H9 (cell line): ENCODE measurements around the gene CCDC82. TPM values are rescaled to one million over a fixed set of nuclear protein-coding genes. Genes with fewer than 3 reads are reported as not detected.

Source experiments
- DNase-seq: peaks from one replicate; pipeline ENCODE4 v3.0.0-alpha.2; 2017
- H2AFZ ChIP-seq: one replicate; pipeline ENCODE4 v1.6.1; 2013; ENCODE audit warnings: mild to moderate bottlenecking, low read length, control low read depth, moderate library complexity
- H2AK5ac ChIP-seq: 2 replicates; pipeline ENCODE4 v1.6.1; 2013; ENCODE audit warnings: low read length, control low read depth, mixed read lengths; ENCODE audit not compliant: insufficient read length
- H2BK120ac ChIP-seq: one replicate; pipeline ENCODE4 v1.6.1; 2013; ENCODE audit warnings: low read depth, mild to moderate bottlenecking, low read length, control low read depth, inconsistent platforms; ENCODE audit not compliant: poor library complexity, severe bottlenecking
- H2BK12ac ChIP-seq: 2 replicates; pipeline ENCODE4 v1.6.1; 2013; ENCODE audit warnings: low read length, control low read depth, mixed read lengths, low read depth; ENCODE audit not compliant: insufficient read length
- H2BK15ac ChIP-seq: 2 replicates; pipeline ENCODE4 v1.6.1; 2013; ENCODE audit warnings: low read depth, low read length, control low read depth
- H2BK20ac ChIP-seq: one replicate; pipeline ENCODE4 v1.6.1; 2013; ENCODE audit warnings: low read depth, mild to moderate bottlenecking, low read length, control low read depth, inconsistent platforms; ENCODE audit not compliant: poor library complexity, severe bottlenecking
- H2BK5ac ChIP-seq: 2 replicates; pipeline ENCODE4 v1.6.1; 2013; ENCODE audit warnings: low read length, control low read depth, mixed read lengths; ENCODE audit not compliant: insufficient read length
- H3K14ac ChIP-seq: 2 replicates; pipeline ENCODE4 v1.6.1; 2013; ENCODE audit warnings: low read length, control low read depth; ENCODE audit not compliant: insufficient read depth
- H3K18ac ChIP-seq: 2 replicates; pipeline ENCODE4 v1.6.1; 2013; ENCODE audit warnings: low read depth, mild to moderate bottlenecking, mixed read lengths, low read length, control low read depth; ENCODE audit not compliant: insufficient read length
- H3K23ac ChIP-seq: 2 replicates; pipeline ENCODE4 v1.6.1; 2013; ENCODE audit warnings: low read length, control low read depth, mixed read lengths, low read depth; ENCODE audit not compliant: insufficient read length
- H3K23me2 ChIP-seq: 2 replicates; pipeline ENCODE4 v1.6.1; 2013; ENCODE audit warnings: low read depth, mild to moderate bottlenecking, mixed read lengths, low read length, control low read depth; ENCODE audit not compliant: insufficient read length, poor library complexity, severe bottlenecking
- H3K27ac ChIP-seq: 2 replicates; pipeline ENCODE4 v1.5.1; 2013; ENCODE audit warnings: low read length, control low read depth, mixed read lengths, low read depth; ENCODE audit not compliant: insufficient read length
- H3K27me3 ChIP-seq: 2 replicates; pipeline ENCODE4 v1.6.1; 2013; ENCODE audit warnings: low read length, control low read depth, inconsistent platforms; ENCODE audit not compliant: insufficient read depth
- H3K4ac ChIP-seq: 2 replicates; pipeline ENCODE4 v1.6.1; 2013; ENCODE audit warnings: low read depth, mild to moderate bottlenecking, control low read depth, inconsistent platforms, low read length, moderate library complexity
- H3K4me1 ChIP-seq: 2 replicates; pipeline ENCODE4 v1.6.1; 2013; ENCODE audit warnings: low read length, control low read depth, inconsistent platforms; ENCODE audit not compliant: insufficient read depth
- H3K4me2 ChIP-seq: 2 replicates; pipeline ENCODE4 v1.6.1; 2013; ENCODE audit warnings: low read length, control low read depth, mixed read lengths; ENCODE audit not compliant: insufficient read length, insufficient read depth
- H3K56ac ChIP-seq: 2 replicates; pipeline ENCODE4 v1.6.1; 2013; ENCODE audit warnings: low read depth, mild to moderate bottlenecking, mixed read lengths, low read length, control low read depth; ENCODE audit not compliant: insufficient read length
- H3K79me1 ChIP-seq: 2 replicates; pipeline ENCODE4 v1.6.1; 2013; ENCODE audit warnings: low read depth, mild to moderate bottlenecking, moderate library complexity, low read length, control low read depth, inconsistent platforms; ENCODE audit not compliant: insufficient read depth, poor library complexity, severe bottlenecking
- H3K79me2 ChIP-seq: 2 replicates; pipeline ENCODE4 v1.6.1; 2013; ENCODE audit warnings: low read length, control low read depth, inconsistent platforms; ENCODE audit not compliant: insufficient read depth
- H3K9ac ChIP-seq: 2 replicates; pipeline ENCODE4 v1.6.1; 2013; ENCODE audit warnings: low read length, control low read depth, mixed read lengths; ENCODE audit not compliant: insufficient read length; ENCODE audit errors: extremely low read depth
- H3K9me3 ChIP-seq: one replicate; pipeline ENCODE4 v1.6.1; 2013; ENCODE audit warnings: low read depth, low read length, inconsistent platforms; ENCODE audit not compliant: control insufficient read depth
- H3T11ph ChIP-seq: one replicate; pipeline ENCODE4 v1.6.1; 2013; ENCODE audit warnings: mild to moderate bottlenecking, low read length, control low read depth, inconsistent platforms
- H4K20me1 ChIP-seq: one replicate; pipeline ENCODE4 v1.6.1; 2013; ENCODE audit not compliant: control insufficient read depth, insufficient read length, insufficient read depth
- H4K5ac ChIP-seq: 2 replicates; pipeline ENCODE4 v1.6.1; 2013; ENCODE audit warnings: low read depth, mild to moderate bottlenecking, mixed read lengths, low read length, control low read depth; ENCODE audit not compliant: insufficient read length
- H4K8ac ChIP-seq: replicated peaks from 2 replicates; pipeline ENCODE4 v1.6.1; 2013; ENCODE audit warnings: low read length, control low read depth, mixed read lengths, low read depth; ENCODE audit not compliant: insufficient read length
- H4K91ac ChIP-seq: 2 replicates; pipeline ENCODE4 v1.6.1; 2013; ENCODE audit warnings: low read depth, mild to moderate bottlenecking, moderate library complexity, mixed read lengths, low read length, control low read depth; ENCODE audit not compliant: insufficient read length
- H3K27ac Mint-ChIP-seq, 3 experiments: 2 replicates in 2 of 3; 3 replicates in 1 of 3; pipeline ENCODE4 v1.8.0; 2020 to 2021; ENCODE audit warnings: mixed read lengths in 3 of 3, mild to moderate bottlenecking in 1 of 3, moderate library complexity in 1 of 3
- H3K27me3 Mint-ChIP-seq: 2 replicates; pipeline ENCODE4 v1.8.0; 2021; ENCODE audit warnings: low read depth, mild to moderate bottlenecking, moderate library complexity, mixed read lengths
- H3K36me3 Mint-ChIP-seq, 3 experiments: 2 replicates in 2 of 3; 3 replicates in 1 of 3; pipeline ENCODE4 v1.8.0; 2020 to 2021; ENCODE audit warnings: low read depth in 3 of 3, mixed read lengths in 3 of 3; ENCODE audit not compliant: insufficient read depth in 1 of 3
- H3K4me1 Mint-ChIP-seq, 2 experiments: 2 replicates each; pipeline ENCODE4 v1.8.0; 2020; ENCODE audit warnings: mixed read lengths in 2 of 2
- H3K4me3 Mint-ChIP-seq, 2 experiments: 2 replicates in 1 of 2; 3 replicates in 1 of 2; pipeline ENCODE4 v1.8.0; 2020 to 2021; ENCODE audit warnings: mild to moderate bottlenecking in 2 of 2, mixed read lengths in 2 of 2, moderate library complexity in 1 of 2
- H3K9me3 Mint-ChIP-seq, 2 experiments: 2 replicates in 1 of 2; 3 replicates in 1 of 2; pipeline ENCODE4 v1.8.0; 2020; ENCODE audit warnings: mild to moderate bottlenecking in 2 of 2, mixed read lengths in 2 of 2, moderate library complexity in 1 of 2
- WGBS: extraction: QIAGEN DNeasy Blood & Tissue Kit; methylation state at CpG from one replicate; pipeline ENCODE4 v1.1.7; 2013; ENCODE audit warnings: missing lambda C conversion rate, low lambda C conversion rate, mixed read lengths; ENCODE audit not compliant: insufficient read length; ENCODE audit errors: extremely low coverage; 5-methylcytosine and 5-hydroxymethylcytosine counted together
- total RNA-seq: library from RNA; stranded (reverse); gene quantifications from 2 replicates; pipeline ENCODE4 v1.2.1, GENCODE V29; 2021
- TF ChIP-seq, protein P1 (sequence below): fragments of 200-600 bp; sonication (generic); conservative IDR thresholded peaks from 3 replicates; pipeline ENCODE4 v1.8.0; 2021; ENCODE audit warnings: antibody characterized with exemption, mild to moderate bottlenecking

Gene CCDC82
- total RNA-seq, 1 experiment from 2014 or later = 17.4 TPM

DNA sequence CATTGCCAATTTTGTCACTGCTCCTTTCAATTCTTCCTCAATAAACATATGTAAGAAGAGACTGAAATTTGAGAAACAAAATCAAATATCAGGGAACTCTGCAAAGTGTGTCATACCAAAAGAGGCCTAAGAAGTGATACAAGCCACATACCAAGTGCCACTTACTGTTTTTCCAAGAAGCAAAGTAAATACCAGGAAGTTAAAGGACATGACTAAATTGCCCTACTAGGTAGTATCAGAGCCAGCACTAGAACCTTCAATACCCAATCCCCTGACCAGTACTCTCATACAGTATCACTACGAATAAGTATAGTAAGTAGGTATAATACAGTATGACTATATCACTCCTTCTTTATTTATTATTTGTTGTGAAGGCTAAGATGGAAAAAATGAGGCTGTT lies 60.3 kb downstream of the CCDC82 start:
- H3K27me3 Mint-ChIP-seq = no peaks in the 10 kb centered on the region
- H3K27ac ChIP-seq = no peak overlapping the region
- H3K4me3 Mint-ChIP-seq = no peak overlapping the region
- H3T11ph ChIP-seq = no peak overlapping the region
- no peak overlapping the region for H2BK20ac ChIP-seq
- peaks cover 3% of the 10 kb centered on the region; the same call in 1 of the 2 replicates for H3K79me2 ChIP-seq
- H3K4me2 ChIP-seq = no peak overlapping the region
- H2BK15ac ChIP-seq = no peak overlapping the region
- no CpG with 5 or more reads among the region's 1 CpG for WGBS
- H3K9me3 Mint-ChIP-seq = no peaks in the 10 kb centered on the region
- no peaks in the 10 kb centered on the region for H4K20me1 ChIP-seq
- H2AFZ ChIP-seq = no peak overlapping the region
- TF ChIP-seq, protein P1, sequence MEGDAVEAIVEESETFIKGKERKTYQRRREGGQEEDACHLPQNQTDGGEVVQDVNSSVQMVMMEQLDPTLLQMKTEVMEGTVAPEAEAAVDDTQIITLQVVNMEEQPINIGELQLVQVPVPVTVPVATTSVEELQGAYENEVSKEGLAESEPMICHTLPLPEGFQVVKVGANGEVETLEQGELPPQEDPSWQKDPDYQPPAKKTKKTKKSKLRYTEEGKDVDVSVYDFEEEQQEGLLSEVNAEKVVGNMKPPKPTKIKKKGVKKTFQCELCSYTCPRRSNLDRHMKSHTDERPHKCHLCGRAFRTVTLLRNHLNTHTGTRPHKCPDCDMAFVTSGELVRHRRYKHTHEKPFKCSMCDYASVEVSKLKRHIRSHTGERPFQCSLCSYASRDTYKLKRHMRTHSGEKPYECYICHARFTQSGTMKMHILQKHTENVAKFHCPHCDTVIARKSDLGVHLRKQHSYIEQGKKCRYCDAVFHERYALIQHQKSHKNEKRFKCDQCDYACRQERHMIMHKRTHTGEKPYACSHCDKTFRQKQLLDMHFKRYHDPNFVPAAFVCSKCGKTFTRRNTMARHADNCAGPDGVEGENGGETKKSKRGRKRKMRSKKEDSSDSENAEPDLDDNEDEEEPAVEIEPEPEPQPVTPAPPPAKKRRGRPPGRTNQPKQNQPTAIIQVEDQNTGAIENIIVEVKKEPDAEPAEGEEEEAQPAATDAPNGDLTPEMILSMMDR = no peak
- H4K91ac ChIP-seq = no peak overlapping the region
- no peak overlapping the region for H2AK5ac ChIP-seq
- no peak overlapping the region for H4K5ac ChIP-seq
- no peak overlapping the region for H2BK5ac ChIP-seq
- no peak overlapping the region for H3K18ac ChIP-seq
- no peak overlapping the region for H3K23ac ChIP-seq
- H2BK12ac ChIP-seq = no peak overlapping the region
- H2BK120ac ChIP-seq = no peak overlapping the region
- no peak for DNase-seq
- no peaks in the 10 kb centered on the region for H3K27me3 ChIP-seq
- no peaks in the 10 kb centered on the region for H3K9me3 ChIP-seq
- no peak overlapping the region for H3K56ac ChIP-seq
- H3K27ac Mint-ChIP-seq = no peak overlapping the region
- no peaks in the 10 kb centered on the region; a peak in 2 of 7 replicates for H3K36me3 Mint-ChIP-seq
- no peak overlapping the region for H4K8ac ChIP-seq
- H3K4me1 ChIP-seq = peaks cover 18% of the 10 kb centered on the region
- no peaks in the 10 kb centered on the region for H3K23me2 ChIP-seq
- H3K79me1 ChIP-seq = no peaks in the 10 kb centered on the region
- no peak overlapping the region for H3K14ac ChIP-seq
- H3K9ac ChIP-seq = no peak overlapping the region
- no peak overlapping the region for H3K4ac ChIP-seq
- H3K4me1 Mint-ChIP-seq = peaks cover 58 to 69% of the 10 kb centered on the region in 2 experiments
